Gastroesophageal sphincter (tissue), 4 donors: ENCODE results near the gene SMIM14. TPM values are rescaled to one million over a fixed set of nuclear protein-coding genes. Genes with fewer than 3 reads are reported as not detected.
"Not testable (repeated sequence)": the region's sequence is repeated elsewhere in the genome, so short reads cannot be mapped to it uniquely, and the experiment has no call there.

ENCODE experiments used
- ATAC-seq: fragments of 150-250 bp; one replicate; pipeline ENCODE4 v1.9.1; 2016; ENCODE audit warnings: mild to moderate bottlenecking, moderate library complexity
- H3K27ac ChIP-seq, 4 donors: fragments of 200-600 bp; sonication (generic) in 3 of 4; 1 replicate in 3 of 4; 2 replicates in 1 of 4; pipeline ENCODE4 v1.5.1; 2016 to 2019
- H3K27me3 ChIP-seq: fragments of 200-600 bp; sonication (generic); one replicate; pipeline ENCODE4 v1.5.1; 2019
- H3K36me3 ChIP-seq, 2 donors: fragments of 200-600 bp; sonication (generic); one replicate each; pipeline ENCODE4 v1.5.1; 2019; ENCODE audit warnings: control low read depth in 1 of 2
- H3K4me1 ChIP-seq, 3 donors: fragments of 200-600 bp; sonication (generic); 1 replicate in 2 of 3; 2 replicates in 1 of 3; pipeline ENCODE4 v1.5.1; 2016 to 2019; ENCODE audit warnings: control low read depth in 2 of 3
- H3K4me3 ChIP-seq, 2 donors: fragments of 200-600 bp; sonication (generic); one replicate each; pipeline ENCODE4 v1.5.1; 2019; ENCODE audit warnings: mild to moderate bottlenecking in 1 of 2, moderate library complexity in 1 of 2
- H3K9me3 ChIP-seq, 3 donors: fragments of 200-600 bp; sonication (generic); one replicate each; pipeline ENCODE4 v1.5.1; 2017 to 2019; ENCODE audit warnings: control low read depth in 2 of 3
- EP300 ChIP-seq: sonication (generic); formaldehyde crosslinking; IDR thresholded peaks from one replicate; pipeline ENCODE4 v1.6.1; 2017; ENCODE audit warnings: antibody characterized with exemption, mild to moderate bottlenecking
- POLR2A ChIP-seq, 2 donors: fragments of 450-650 bp; IDR thresholded peaks; one replicate each; pipeline ENCODE4 v1.6.1; 2017; ENCODE audit warnings: antibody characterized with exemption in 2 of 2, mild to moderate bottlenecking in 2 of 2, moderate library complexity in 1 of 2
- POLR2AphosphoS5 ChIP-seq: sonication (generic); formaldehyde crosslinking; IDR thresholded peaks from one replicate; pipeline ENCODE4 v1.6.1; 2017; ENCODE audit warnings: antibody characterized with exemption
- WGBS, 2 donors: methylation state at CpG; one replicate each; pipeline ENCODE4 v1.1.5; 2018; ENCODE audit warnings: low coverage in 1 of 2; 5-methylcytosine and 5-hydroxymethylcytosine counted together
- total RNA-seq, 4 donors: library from RNA; depleted of rRNA; stranded (reverse); fragments of >200 nt; gene quantifications; one replicate each; pipeline ENCODE4 v1.1.0, GENCODE V29; 2016
- TF ChIP-seq, protein P1 (sequence below), 4 experiments: fragments of 200-600 bp in 2 of 4; fragments of 450-650 bp in 2 of 4; sonication (generic) in 1 of 4; IDR thresholded peaks; one replicate each; pipeline ENCODE4 v1.5.1; 2017 to 2019; ENCODE audit warnings: antibody characterized with exemption in 4 of 4, mild to moderate bottlenecking in 2 of 4, moderate library complexity in 2 of 4

SMIM14 gene
- 10 to 100 TPM; 32.9 to 70.4 (median 41.3) TPM for total RNA-seq

DNA sequence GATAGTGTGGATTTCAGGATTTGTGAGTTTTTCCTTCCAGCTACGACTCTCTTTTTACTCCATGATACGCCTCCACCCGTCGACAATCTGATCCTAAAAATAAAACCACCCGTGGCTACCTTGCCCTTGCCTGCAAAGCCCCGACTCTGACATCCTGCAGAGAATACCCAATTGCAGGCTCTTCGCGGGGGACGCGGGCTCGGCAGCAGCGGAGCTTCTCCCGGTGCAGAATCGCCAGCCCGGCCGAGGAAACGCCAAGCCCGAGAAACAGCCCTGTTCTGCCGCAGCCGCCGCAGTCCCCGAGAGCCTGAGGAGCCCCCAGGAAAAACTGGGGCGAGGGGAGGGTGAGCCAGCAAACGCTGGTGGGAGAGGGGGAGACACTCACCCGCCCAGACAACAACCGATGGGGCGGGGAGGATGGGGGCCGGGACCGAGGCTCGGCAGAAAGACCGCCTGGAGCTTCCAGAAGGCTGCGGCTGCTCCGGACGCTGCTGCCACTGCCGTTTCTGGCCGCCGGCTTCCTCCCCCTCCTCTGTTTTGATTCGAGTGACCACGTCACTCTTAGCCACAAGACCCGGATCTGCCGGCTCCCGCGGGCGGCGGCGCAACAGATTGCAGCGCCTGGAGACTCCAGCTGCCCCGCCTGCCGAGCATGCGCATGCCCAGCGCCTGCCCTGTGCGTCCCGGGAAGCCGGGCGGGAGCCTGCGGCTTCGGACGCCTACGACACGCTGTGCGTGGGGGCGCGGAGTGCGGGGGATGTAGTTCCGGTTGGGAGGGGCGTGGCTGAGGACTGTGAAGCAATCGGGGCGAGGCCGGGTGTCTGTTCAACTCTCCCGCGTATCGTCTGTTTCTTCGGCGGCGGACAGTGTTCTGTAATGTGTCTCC, at the start of gene SMIM14:
Gene SMIM14 (minus strand): TSS at position 512 of the 886 bp plus-strand sequence. CDS start 33,720 bp downstream, outside the sequence.
- H3K4me3 ChIP-seq = peak within 1 kb of the TSS; percentile 89 to 97
- peaks cover 0 to 36% (median 5%) of the 10 kb centered on the region in 3 donors for H3K4me1 ChIP-seq
- TF ChIP-seq, protein P1, sequence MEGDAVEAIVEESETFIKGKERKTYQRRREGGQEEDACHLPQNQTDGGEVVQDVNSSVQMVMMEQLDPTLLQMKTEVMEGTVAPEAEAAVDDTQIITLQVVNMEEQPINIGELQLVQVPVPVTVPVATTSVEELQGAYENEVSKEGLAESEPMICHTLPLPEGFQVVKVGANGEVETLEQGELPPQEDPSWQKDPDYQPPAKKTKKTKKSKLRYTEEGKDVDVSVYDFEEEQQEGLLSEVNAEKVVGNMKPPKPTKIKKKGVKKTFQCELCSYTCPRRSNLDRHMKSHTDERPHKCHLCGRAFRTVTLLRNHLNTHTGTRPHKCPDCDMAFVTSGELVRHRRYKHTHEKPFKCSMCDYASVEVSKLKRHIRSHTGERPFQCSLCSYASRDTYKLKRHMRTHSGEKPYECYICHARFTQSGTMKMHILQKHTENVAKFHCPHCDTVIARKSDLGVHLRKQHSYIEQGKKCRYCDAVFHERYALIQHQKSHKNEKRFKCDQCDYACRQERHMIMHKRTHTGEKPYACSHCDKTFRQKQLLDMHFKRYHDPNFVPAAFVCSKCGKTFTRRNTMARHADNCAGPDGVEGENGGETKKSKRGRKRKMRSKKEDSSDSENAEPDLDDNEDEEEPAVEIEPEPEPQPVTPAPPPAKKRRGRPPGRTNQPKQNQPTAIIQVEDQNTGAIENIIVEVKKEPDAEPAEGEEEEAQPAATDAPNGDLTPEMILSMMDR (IDR thresholded peaks at IDR 0.05) = peak in 3 of 4 experiments; percentile 34 to 60 (median 49)
- peak; percentile 96 for TF ChIP-seq POLR2AphosphoS5
- no peak for TF ChIP-seq EP300
- peak; percentile 95 to 97 for TF ChIP-seq POLR2A (IDR thresholded peaks at IDR 0.05)
- H3K9me3 ChIP-seq = no peaks in the 10 kb centered on the region
- ATAC-seq = peak; percentile 99
- H3K27me3 ChIP-seq = no peaks in the 10 kb centered on the region
- peak within 1 kb of the TSS; percentile 99 to 100 (median 99) for H3K27ac ChIP-seq
- WGBS, 2 donors = 0% methylated on average over 3 of the region's 75 CpGs; no CpG with 5 or more reads in 1 of the 2 donors
- no peaks in the 10 kb centered on the region for H3K36me3 ChIP-seq

DNA sequence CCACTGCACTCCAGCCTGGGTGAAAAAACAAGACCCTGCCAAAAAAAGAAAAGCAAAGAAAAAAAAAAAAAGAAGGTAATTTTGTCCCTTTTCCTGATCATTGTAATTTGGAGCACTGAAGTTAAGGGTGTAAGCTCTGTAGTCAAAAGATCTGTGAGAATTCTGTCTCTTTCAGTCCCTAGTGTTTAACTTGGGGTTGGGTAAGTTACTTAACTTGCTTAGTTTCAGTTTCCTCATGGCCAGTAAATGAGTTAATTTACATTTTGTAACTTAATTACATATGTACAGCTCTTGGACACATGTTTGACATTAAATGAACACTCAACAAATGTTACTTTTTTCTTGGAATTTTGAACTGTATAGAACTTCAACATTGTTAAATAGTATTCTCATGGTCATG, 48.3 kb upstream of the SMIM14 start:
- no peak for ATAC-seq
- no peaks in the 10 kb centered on the region for H3K4me1 ChIP-seq
- no peak overlapping the region for H3K4me3 ChIP-seq
- H3K27ac ChIP-seq = no peak overlapping the region
- no peaks in the 10 kb centered on the region for H3K36me3 ChIP-seq
- no peaks in the 10 kb centered on the region for H3K27me3 ChIP-seq
- H3K9me3 ChIP-seq = no peaks in the 10 kb centered on the region
- TF ChIP-seq POLR2A (IDR thresholded peaks at IDR 0.05) (no peak), POLR2AphosphoS5 (no peak), EP300 (no peak)
- TF ChIP-seq, protein P1 (IDR thresholded peaks at IDR 0.05) = no peak

- no peaks in the 10 kb centered on the region for H3K9me3 ChIP-seq
- no peaks in the 10 kb centered on the region for H3K36me3 ChIP-seq
- H3K27me3 ChIP-seq = no peaks in the 10 kb centered on the region
- no peak for ATAC-seq
- WGBS, 2 donors = 0 to 57% methylated on average over 1 of the region's 1 CpG
- no peak overlapping the region for H3K4me3 ChIP-seq
- no peaks in the 10 kb centered on the region for H3K4me1 ChIP-seq
- no peak overlapping the region for H3K27ac ChIP-seq
- no peak for TF ChIP-seq POLR2AphosphoS5
- TF ChIP-seq, protein P1 (IDR thresholded peaks at IDR 0.05) = no peak
- TF ChIP-seq POLR2A (IDR thresholded peaks at IDR 0.05) = no peak
- no peak for TF ChIP-seq EP300
These were observed 47.3 kb upstream of the SMIM14 start for GRCh38 chr4:39685990-39686389.

DNA sequence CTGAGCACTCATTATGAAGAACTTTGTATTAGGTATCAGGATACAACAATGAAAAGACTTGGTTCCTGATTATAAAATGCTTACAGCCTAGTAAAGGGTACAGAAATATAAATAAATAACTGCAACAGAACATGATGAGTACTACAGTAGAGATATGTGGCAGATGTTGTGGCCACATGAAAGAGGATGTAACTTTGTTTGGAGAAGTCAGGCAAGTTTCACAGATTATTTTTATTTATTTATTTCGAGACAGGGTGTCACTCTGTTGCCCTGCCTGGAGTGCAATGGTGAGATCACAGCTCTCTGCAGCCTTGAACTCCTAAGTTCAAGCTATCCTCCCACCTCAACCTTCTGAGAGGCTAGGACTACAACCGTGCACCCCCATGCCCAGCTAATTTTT, 43.5 kb upstream of the SMIM14 start:
- Histone ChIP-seq H3K9me3 (no peaks in the 10 kb centered on the region), H3K4me3 (no peak overlapping the region), H3K27me3 (no peaks in the 10 kb centered on the region), H3K36me3 (no peaks in the 10 kb centered on the region), H3K4me1 (no peaks in the 10 kb centered on the region), H3K27ac (no peak overlapping the region)
- ATAC-seq = no peak
- TF ChIP-seq POLR2A (IDR thresholded peaks at IDR 0.05) (no peak), EP300 (no peak), POLR2AphosphoS5 (no peak)
- TF ChIP-seq, protein P1 (IDR thresholded peaks at IDR 0.05) = no peak
- WGBS, 2 donors = 82 to 83% methylated on average over 1 to 2 of the region's 2 CpGs

GRCh38 chr4:39681003-39681402, 42.3 kb upstream of the SMIM14 start:
- H3K36me3 ChIP-seq, H3K27me3 ChIP-seq, H3K4me1 ChIP-seq, H3K27ac ChIP-seq, H3K4me3 ChIP-seq, H3K9me3 ChIP-seq, ATAC-seq: not testable (repeated sequence)
- 79 to 80% methylated on average over 1 to 2 of the region's 2 CpGs for WGBS, 2 donors

GRCh38 chr4:39675681-39676080, 37.0 kb upstream of the SMIM14 start:
- 96 to 98% methylated on average over 9 to 10 of the region's 10 CpGs for WGBS, 2 donors
- not testable (repeated sequence) for H3K36me3 ChIP-seq, H3K27ac ChIP-seq, ATAC-seq, H3K4me3 ChIP-seq, H3K27me3 ChIP-seq, H3K4me1 ChIP-seq, H3K9me3 ChIP-seq

DNA sequence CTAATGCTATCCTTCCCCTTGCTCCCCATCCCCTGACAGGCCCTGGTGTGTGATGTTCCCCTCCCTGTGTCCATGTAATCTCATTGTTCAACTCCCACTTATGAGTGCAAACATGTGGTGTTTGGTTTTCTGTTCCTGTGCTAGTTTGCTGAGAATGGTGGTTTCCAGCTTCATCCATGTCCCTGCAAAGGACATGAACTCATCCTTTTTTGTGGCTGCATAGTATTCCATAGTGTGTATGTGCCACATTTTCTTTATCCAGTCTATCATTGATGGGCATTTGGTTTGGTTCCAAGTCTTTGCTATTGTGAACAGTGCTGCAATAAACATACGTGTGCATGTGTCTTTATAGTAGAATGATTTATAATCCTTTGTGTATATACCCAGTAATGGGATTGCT, 31.6 kb upstream of the SMIM14 start:
- WGBS, 2 donors = 67 to 80% methylated on average over 1 of the region's 1 CpG
- H3K9me3 ChIP-seq, H3K27me3 ChIP-seq, H3K36me3 ChIP-seq, ATAC-seq, H3K4me3 ChIP-seq, H3K4me1 ChIP-seq, H3K27ac ChIP-seq: not testable (repeated sequence)
